Urinary bladder (tissue), 4 donors: ENCODE data around the gene ATAD3C. TPM values are rescaled to one million over a fixed set of nuclear protein-coding genes. Genes with fewer than 3 reads are reported as not detected.
"Not testable (repeated sequence)": the region's sequence is repeated elsewhere in the genome, so short reads cannot be mapped to it uniquely, and the experiment has no call there.

ENCODE experiments used
- DNase-seq: peaks from one replicate; pipeline ENCODE4 v3.0.0-alpha.2; 2015; ENCODE audit errors: extremely low spot score
- H3K27ac ChIP-seq: one replicate; pipeline ENCODE4 v1.5.1; 2013; ENCODE audit warnings: low read depth, mild to moderate bottlenecking, moderate library complexity
- H3K36me3 ChIP-seq: one replicate; pipeline ENCODE4 v1.6.1; 2013; ENCODE audit warnings: mild to moderate bottlenecking, moderate library complexity; ENCODE audit not compliant: insufficient read depth
- H3K4me1 ChIP-seq: one replicate; pipeline ENCODE4 v1.6.1; 2013; ENCODE audit warnings: mild to moderate bottlenecking, moderate library complexity; ENCODE audit not compliant: insufficient read depth
- H3K4me3 ChIP-seq: one replicate; pipeline ENCODE4 v1.5.1; 2013; ENCODE audit warnings: low read depth, low read length
- WGBS: extraction: QIAGEN DNeasy Blood & Tissue Kit; methylation state at CpG from one replicate; pipeline ENCODE4 v1.1.7; 2013; 5-methylcytosine and 5-hydroxymethylcytosine counted together
- polyA plus RNA-seq: library from polyadenylated mRNA; stranded (reverse); fragments of 200-250 nt; gene quantifications from one replicate; pipeline ENCODE4 v1.2.3, GENCODE V29; 2013
- total RNA-seq: library from RNA; depleted of rRNA; stranded (reverse); fragments of >200 nt; gene quantifications from one replicate; pipeline ENCODE4 v1.2.3, GENCODE V29; 2014
- donor health status: healthy with polysubstance abuse.
- donor health status: healthy.

Gene ATAD3C
- total and polyA plus RNA-seq, 2 donors: 0.26 to 3.3 TPM

DNA sequence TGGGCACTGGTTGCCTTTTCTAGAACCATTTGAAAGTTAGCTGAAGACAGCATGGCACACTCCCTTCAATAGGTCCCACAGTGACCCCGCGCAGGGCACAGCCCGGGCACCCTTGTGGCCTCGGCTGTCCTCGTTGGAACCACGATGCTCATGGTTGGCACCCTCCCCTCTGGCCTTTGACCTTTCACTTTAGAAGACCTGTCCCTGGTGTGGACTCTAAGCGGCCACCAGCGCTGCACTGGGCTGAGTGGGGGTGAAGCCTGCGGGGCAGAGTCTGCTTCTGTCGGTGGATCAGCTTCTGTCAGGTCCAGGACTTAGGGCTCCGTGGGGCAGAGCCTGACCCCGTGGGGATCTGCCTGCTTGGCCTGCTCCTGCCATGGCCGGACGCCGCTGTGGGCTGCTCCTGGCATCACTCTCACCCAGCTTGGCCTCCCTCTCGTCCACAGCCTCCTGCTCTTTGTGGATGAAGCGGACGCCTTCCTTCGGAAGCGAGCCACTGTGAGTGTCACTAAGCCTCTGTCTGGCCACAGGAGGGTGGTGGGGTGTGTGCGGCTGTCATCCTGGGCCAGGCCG is 7.3 kb downstream of the ATAD3C start:
- not testable (repeated sequence) for DNase-seq, H3K4me3 ChIP-seq, H3K27ac ChIP-seq, H3K4me1 ChIP-seq, H3K36me3 ChIP-seq
- 82% methylated on average over 19 of the region's 22 CpGs for WGBS

DNA sequence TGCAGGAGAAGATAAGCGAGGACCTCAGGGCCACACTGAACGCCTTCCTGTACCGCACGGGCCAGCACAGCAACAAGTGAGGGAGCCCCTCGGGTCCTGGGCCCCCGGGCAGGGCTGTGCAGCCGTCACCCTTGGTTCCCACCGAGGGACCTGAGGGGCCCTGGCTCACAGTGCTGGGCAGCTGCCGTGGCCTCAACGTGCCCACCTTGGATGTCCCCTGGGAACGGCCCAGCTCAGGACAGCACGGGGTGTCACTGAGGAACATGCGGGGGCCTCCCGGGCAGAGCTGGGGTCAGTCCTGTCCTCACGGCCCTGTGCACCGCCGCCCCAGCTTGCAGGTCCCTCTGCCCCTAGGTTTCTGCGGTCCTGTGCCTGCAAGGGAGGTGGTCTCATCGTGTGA is 9.7 kb downstream of the ATAD3C start:
- DNase-seq, H3K4me1 ChIP-seq, H3K36me3 ChIP-seq, H3K4me3 ChIP-seq, H3K27ac ChIP-seq: not testable (repeated sequence)
- 91% methylated on average over 14 of the region's 19 CpGs for WGBS

DNA sequence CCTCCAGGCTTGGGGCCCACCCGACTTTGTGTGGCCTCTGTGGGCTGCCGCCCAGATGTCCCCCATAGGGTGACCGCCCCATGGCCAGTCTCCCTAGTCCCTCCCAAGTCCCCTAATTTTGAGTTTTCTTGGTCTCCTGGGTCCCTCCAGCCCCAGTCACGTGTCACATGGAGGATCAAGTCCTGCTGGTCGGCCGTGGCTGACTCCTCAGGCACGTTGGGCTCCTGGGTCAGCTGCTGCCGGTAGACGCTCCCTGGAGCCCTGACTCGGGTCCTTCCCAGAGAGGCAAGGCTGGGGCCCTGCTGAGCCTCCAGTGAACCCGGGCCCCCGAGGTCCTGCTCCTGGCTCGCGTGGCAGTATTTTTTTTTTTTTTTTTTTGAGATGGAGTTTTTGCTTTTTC is 10.2 kb downstream of the ATAD3C start:
- not testable (repeated sequence) for DNase-seq, H3K36me3 ChIP-seq, H3K4me1 ChIP-seq, H3K4me3 ChIP-seq, H3K27ac ChIP-seq
- WGBS: 90% methylated on average over 14 of the region's 14 CpGs

GRCh38 chr1:1460540-1461130 is 11.1 kb downstream of the ATAD3C start:
- Histone ChIP-seq H3K36me3 (no peaks in the 10 kb centered on the region), H3K4me3 (no peak overlapping the region), H3K27ac (no peak overlapping the region), H3K4me1 (no peaks in the 10 kb centered on the region)
- DNase-seq: no peak
- WGBS: 70% methylated on average over 27 of the region's 27 CpGs

DNA sequence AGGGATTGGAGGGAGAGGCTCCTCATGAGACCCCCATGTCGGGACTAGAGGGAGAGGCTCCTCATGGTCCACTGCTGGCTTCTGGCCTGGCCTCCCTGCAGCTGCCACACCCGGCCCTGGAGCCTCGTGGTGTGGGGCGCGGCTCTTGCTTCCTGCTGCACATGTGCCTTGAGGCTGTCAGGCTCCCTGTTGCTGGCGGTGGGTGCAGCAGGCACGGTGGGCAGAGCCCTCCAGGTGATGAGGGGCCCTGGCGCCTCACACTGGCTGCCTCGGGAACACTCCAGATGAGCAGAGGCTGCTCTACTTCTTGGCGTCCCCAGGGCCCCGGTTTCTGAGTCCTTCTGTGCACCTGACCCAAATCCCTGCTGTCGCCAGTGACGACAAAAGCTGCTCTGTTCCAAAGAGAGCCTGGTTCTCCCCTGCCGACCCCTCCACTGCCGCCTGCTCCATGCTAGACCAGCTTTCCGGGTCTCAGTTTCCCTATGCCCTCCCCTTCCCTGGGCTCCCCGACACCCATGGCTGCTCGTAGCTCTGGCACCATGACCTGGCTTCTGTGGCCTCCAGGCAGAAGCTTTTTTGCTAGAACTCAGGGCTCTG is 12.3 kb downstream of the ATAD3C start:
- Histone ChIP-seq H3K4me1 (no peaks in the 10 kb centered on the region), H3K4me3 (no peak overlapping the region), H3K27ac (peak overlapping the region; percentile 78), H3K36me3 (no peaks in the 10 kb centered on the region)
- DNase-seq: no peak
- WGBS: 61% methylated on average over 18 of the region's 18 CpGs

- Histone ChIP-seq H3K4me3 (no peak overlapping the region), H3K27ac (peak overlapping the region; percentile 78), H3K36me3 (no peaks in the 10 kb centered on the region), H3K4me1 (no peaks in the 10 kb centered on the region)
- 46% methylated on average over 26 of the region's 26 CpGs for WGBS
- no peak for DNase-seq
Observed at GRCh38 chr1:1462318-1462966, 13.0 kb downstream of the ATAD3C start.

GRCh38 chr1:1463312-1463711 is 13.8 kb downstream of the ATAD3C start:
- H3K36me3 ChIP-seq: no peaks in the 10 kb centered on the region
- H3K27ac ChIP-seq: no peak overlapping the region
- DNase-seq: no peak
- no peaks in the 10 kb centered on the region for H3K4me1 ChIP-seq
- WGBS: 89% methylated on average over 7 of the region's 7 CpGs
- no peak overlapping the region for H3K4me3 ChIP-seq

GRCh38 chr1:1468196-1468985 is 18.9 kb downstream of the ATAD3C start:
- H3K36me3 ChIP-seq, H3K27ac ChIP-seq, H3K4me3 ChIP-seq, DNase-seq, H3K4me1 ChIP-seq: not testable (repeated sequence)
- WGBS: 80% methylated on average over 35 of the region's 44 CpGs

DNA sequence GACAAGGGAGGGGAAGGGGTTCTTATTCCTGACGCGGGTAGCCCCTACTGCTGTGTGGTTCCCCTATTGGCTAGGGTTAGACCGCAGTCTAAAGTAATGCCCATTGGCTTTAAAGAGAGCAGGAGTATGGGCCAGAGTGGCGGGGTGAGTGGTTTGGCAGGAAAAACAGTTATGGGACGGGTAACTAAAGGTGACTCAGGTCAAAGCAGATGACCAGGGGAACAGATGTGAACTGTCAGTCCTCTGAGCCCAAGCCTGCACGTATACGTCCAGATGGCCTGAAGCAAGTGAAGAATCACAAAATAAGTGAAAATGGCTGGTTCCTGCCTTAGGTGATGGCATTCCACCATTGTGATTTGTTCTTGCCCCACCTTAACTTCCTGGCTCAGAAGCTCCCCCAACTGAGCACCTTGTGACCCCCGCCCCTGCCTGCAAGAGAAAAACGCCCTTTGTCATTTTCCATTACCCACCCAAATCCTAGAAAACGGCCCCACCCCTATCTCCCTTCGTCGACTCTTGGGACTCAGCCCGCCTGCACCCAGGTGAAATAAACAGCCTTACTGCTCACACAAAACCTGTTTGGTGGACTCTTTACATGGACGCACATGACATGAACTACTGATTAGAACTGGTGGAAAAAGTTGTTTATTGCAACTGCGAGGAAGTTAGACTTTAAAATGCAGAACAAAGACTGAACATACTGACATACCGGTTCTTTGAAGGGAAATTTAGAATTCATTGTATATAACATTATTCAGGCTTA is 21.3 kb downstream of the ATAD3C start:
- WGBS: 13% methylated on average over 16 of the region's 16 CpGs
- H3K36me3 ChIP-seq: peaks cover 2% of the 10 kb centered on the region
- peak overlapping the region; percentile 69 for H3K27ac ChIP-seq
- peak; percentile 2 for DNase-seq
- H3K4me1 ChIP-seq: no peaks in the 10 kb centered on the region
- H3K4me3 ChIP-seq: peak overlapping the region; percentile 78

GRCh38 chr1:1471389-1472052 is 22.0 kb downstream of the ATAD3C start, which contains the start of gene ATAD3B:
Gene ATAD3B (plus strand): TSS chr1:1471765. CDS start chr1:1471885, 120 bp downstream.
- Histone ChIP-seq H3K36me3 (peaks cover 2% of the 10 kb centered on the region), H3K27ac (peak within 1 kb of the TSS; percentile 69), H3K4me3 (peak within 1 kb of the TSS; percentile 78), H3K4me1 (no peaks in the 10 kb centered on the region)
- peak; percentile 81 for DNase-seq
- WGBS: under 1% methylated on average over 87 of the region's 87 CpGs

- not testable (repeated sequence) for H3K4me1 ChIP-seq, H3K27ac ChIP-seq, DNase-seq, H3K36me3 ChIP-seq
- 3% methylated on average over 53 of the region's 65 CpGs for WGBS
- H3K4me3 ChIP-seq: peak overlapping the region; percentile 78
Observed at GRCh38 chr1:1472053-1472876, 22.8 kb downstream of the ATAD3C start.

DNA sequence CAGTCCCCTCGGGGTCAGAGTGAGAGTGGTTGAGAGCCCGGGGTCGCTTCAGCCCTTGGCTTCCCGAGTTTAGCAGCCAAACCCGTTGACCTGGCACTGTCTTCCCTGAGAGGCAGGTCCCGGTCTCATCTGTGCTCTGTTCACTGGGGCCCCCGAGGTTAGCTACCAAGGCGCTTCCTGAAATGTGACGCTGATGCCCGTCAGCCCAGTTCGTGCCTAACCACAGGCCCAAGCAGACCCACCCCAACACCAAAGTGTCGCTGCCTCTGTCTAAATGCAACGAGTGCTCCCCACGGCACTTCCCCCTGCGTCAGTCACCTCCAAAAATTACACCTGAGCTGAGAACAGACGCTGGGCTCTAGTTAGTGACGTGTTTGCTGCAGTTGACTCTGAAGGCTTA is 26.5 kb downstream of the ATAD3C start:
- H3K4me1 ChIP-seq, H3K4me3 ChIP-seq, DNase-seq, H3K27ac ChIP-seq, H3K36me3 ChIP-seq: not testable (repeated sequence)
- 87% methylated on average over 15 of the region's 17 CpGs for WGBS
